Activated naive CD8-positive, alpha-beta T cell treated with anti-CD3 and anti-CD28 coated beads, Interleukin-2, amount 50 U/mL, for 24 hours (primary cell): Measurements from ENCODE around the gene GABRP.
"Not testable (repeated sequence)": the region's sequence is repeated elsewhere in the genome, so short reads cannot be mapped to it uniquely, and the experiment has no call there.

Experiments used
- ATAC-seq: fragments of 150-1000 bp; cut with Tn5 transposase; one replicate; pipeline ENCODE4 v1.10.0; 2021
- DNase-seq: peaks from one replicate; pipeline ENCODE4 v3.0.0; 2021
- H3K27ac Mint-ChIP-seq: one replicate; pipeline ENCODE4 v1.8.0; 2021; ENCODE audit warnings: mild to moderate bottlenecking, mixed read lengths
- H3K27me3 Mint-ChIP-seq: one replicate; pipeline ENCODE4 v1.8.0; 2021; ENCODE audit warnings: mixed read lengths
- H3K36me3 Mint-ChIP-seq: one replicate; pipeline ENCODE4 v1.8.0; 2021; ENCODE audit warnings: low read depth, mixed read lengths
- H3K4me1 Mint-ChIP-seq: one replicate; pipeline ENCODE4 v1.8.0; 2021; ENCODE audit warnings: mixed read lengths
- H3K4me3 Mint-ChIP-seq: one replicate; pipeline ENCODE4 v1.8.0; 2021; ENCODE audit warnings: mild to moderate bottlenecking, moderate library complexity, mixed read lengths
- H3K9me3 Mint-ChIP-seq: one replicate; pipeline ENCODE4 v1.8.0; 2021; ENCODE audit warnings: mixed read lengths

The GABRP gene

DNA sequence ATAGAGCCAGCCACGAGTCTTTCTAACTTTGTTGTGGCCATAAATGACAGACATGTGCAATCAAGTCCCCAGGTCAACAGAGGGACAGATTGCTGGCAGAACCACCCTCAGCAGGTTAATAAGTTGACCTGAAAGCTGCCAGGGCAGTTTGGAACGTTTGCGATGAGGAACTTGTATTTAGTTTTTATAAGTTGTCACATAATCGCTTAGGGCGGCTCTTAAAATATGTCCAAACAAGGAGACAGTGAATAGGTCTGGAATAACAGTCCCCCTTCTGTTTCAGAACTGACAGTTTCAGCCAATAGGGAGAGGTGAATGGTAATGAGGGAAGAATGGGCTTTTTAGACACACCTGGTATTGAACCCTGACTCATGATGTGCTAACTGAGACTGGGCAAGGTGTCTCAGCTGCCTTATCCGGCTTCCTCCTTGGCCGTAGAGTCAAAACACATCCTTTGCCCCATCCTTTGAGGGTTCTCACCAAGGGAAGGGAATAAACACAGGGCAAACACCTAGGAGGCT is 33.6 kb upstream of the GABRP start:
- ATAC-seq = no peak
- no peak for DNase-seq
- Mint-ChIP-seq H3K9me3 (no peaks in the 10 kb centered on the region), H3K27me3 (peaks cover 22% of the 10 kb centered on the region), H3K4me3 (no peak overlapping the region), H3K36me3 (no peaks in the 10 kb centered on the region), H3K4me1 (no peaks in the 10 kb centered on the region), H3K27ac (no peak overlapping the region)

DNA sequence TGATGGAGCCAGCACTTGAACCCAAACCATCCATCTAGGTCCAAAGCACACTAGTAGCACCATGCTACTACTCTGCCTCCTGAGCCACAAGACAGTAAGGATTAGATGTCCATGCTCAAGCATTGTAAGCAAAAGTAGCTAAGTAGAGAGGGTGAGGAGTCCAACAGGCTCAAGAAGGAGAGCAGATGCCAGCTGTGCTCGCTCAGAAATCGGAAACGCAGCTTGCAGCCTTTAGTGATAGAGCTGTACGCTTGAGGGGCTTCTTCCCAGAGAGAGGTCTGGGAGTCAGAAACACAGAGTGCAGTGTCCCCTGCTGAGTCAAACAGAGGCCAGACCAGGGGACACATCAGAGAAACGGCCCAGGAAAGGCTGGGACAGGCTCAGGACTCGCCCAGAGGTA is 32.7 kb upstream of the GABRP start:
- Mint-ChIP-seq H3K27ac (no peak overlapping the region), H3K4me1 (no peaks in the 10 kb centered on the region), H3K36me3 (no peaks in the 10 kb centered on the region), H3K27me3 (peaks cover 17% of the 10 kb centered on the region), H3K9me3 (no peaks in the 10 kb centered on the region), H3K4me3 (no peak overlapping the region)
- ATAC-seq = no peak
- DNase-seq = no peak

DNA sequence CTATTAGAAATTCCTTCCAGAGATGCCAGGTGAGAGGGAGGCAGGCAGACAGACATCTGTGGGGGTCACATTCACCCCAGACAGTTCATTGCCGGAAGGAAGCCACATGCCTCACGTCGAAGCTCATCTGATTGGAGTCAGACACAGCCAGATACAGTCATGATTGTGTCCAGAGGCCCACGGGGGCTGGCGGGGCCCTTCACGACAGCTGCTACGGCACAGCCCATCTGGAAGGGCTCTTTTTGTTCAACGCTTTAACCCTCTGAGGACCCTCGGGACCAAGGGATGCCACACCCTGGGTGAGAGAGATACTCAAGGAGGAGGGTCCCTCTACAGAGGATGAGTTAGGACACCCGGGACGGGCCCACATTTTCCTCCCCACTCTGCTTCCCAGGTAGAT is 31.9 kb upstream of the GABRP start:
- DNase-seq (no peak), ATAC-seq (no peak)
- no peaks in the 10 kb centered on the region for H3K4me1 Mint-ChIP-seq
- no peaks in the 10 kb centered on the region for H3K36me3 Mint-ChIP-seq
- H3K27ac Mint-ChIP-seq = no peak overlapping the region
- H3K4me3 Mint-ChIP-seq = no peak overlapping the region
- H3K9me3 Mint-ChIP-seq = no peaks in the 10 kb centered on the region
- peaks cover 15% of the 10 kb centered on the region for H3K27me3 Mint-ChIP-seq

DNA sequence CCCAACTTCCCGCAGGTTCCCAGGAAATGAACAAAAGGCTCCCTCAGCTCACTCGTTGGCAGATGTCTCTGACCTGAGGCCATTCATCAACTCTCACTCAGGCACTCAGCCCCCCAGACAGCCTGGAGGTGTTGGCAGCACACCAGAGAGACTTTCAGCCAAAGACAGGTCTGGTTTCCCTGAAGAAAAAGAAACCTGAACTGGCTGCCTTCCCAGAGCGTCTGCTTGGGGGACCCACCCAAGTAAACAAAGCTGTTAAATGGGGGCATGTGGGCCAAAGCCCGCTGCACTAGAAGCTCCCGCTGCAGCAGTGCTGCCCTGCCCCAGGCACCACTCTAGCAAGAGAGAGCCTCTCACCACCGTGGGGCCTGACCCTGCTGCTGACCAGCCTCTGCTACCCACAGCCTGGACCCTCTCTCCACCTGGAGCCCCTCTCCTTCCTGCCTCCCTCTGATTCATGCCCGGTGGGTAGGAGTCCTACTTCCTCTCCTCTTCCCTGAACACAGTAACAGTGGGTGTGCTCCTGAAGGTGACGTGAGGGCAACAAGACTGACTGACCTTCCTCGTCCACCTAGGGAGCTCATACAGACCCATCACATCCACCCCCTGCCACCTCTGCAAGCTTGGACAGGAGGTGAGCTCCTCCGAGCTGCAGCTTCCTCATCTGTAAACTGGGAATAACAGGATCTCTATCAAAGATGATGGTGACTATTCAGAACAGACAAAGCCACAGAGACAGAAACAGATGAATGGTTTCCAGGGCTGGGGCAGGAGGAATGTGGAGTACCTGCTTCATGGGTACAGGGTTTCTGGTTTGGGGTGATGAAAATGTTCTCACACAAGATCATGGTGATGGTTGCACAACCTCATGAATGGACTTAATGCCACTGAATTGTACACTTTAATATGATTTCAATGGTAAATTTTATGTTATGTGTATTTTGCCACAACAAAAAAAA is 31.0 kb upstream of the GABRP start:
- Mint-ChIP-seq H3K27me3 (peaks cover 11% of the 10 kb centered on the region), H3K9me3 (no peaks in the 10 kb centered on the region), H3K4me1 (no peaks in the 10 kb centered on the region), H3K36me3 (no peaks in the 10 kb centered on the region), H3K27ac (no peak overlapping the region), H3K4me3 (no peak overlapping the region)
- no peak for DNase-seq
- no peak for ATAC-seq

DNA sequence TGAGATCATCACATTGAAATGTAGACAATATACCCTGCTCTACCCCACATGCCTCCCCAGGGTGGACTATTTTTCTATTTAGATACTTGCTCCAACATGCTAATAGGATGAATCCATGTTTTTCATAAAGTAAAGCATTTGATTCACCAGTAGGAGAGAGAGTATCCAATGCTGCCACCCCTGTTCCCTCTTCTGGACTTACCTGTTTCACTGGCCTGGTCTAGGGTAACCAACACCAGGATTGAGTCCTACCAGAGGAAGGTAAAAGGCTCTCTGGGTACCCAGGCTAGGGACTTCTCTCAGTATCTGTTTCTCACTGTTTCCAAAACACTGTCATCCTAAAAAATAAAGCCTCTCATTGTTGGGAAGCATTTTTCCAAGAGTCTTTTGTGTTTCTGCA is 30.2 kb upstream of the GABRP start:
- Mint-ChIP-seq H3K27me3 (peaks cover 8% of the 10 kb centered on the region), H3K4me1 (no peaks in the 10 kb centered on the region), H3K27ac (no peak overlapping the region), H3K36me3 (no peaks in the 10 kb centered on the region), H3K9me3 (no peaks in the 10 kb centered on the region), H3K4me3 (no peak overlapping the region)
- ATAC-seq (no peak), DNase-seq (no peak)

DNA sequence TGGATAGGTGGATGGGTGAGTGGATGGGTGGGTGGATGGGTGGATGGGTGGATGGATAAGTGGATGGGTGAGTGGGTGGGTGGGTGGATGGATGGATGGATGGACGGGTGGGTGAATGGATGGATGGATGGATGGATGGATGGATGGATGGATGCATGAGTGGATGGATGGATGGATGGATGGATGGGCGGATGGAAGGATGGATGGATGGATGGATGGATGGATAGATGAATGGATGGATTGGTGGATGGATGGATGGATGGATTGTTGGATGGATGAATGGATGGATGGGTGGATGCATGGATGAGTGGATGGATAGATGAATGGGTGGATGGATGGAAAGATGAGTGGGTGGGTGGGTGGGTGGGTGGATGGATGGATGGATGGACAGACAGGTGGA is 29.0 kb upstream of the GABRP start:
- not testable (repeated sequence) for H3K36me3 Mint-ChIP-seq, H3K27ac Mint-ChIP-seq, H3K9me3 Mint-ChIP-seq, ATAC-seq, H3K27me3 Mint-ChIP-seq, DNase-seq, H3K4me1 Mint-ChIP-seq, H3K4me3 Mint-ChIP-seq

DNA sequence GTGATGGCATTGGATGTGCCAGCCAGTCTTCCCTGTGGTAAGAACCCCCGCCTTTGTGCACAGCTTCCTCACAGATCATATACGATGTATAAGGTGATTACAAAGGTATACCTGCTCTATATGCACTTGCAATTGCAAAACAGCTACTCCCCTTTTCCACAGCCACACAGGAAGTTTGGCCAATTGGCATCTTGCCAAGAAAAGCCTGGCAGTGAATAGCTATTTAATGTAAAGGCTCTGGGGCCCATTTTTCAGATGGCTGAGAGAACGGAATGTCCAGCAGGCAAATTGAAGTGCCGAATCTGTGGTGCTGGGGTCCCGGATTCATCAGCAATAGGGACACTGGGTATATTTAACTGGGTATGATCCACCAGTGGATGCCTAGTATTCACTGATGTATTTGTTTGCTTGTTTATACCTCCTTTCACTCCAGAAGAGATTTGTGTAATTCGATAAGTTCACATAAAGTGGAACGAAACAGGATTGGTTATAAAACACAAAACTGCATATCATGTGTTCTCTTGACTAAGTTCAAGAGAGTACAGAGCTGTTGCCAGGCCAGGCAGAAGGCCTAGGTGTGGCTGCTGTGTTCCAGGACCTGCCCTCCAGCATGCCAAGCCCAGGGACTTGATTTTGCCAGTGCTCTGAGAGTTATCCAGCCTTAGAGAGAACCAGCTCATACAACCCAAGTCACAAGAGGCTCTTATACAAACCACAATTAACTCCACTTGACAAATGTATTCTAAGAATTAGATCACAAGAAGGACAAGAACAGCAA is 27.7 kb upstream of the GABRP start:
- Mint-ChIP-seq H3K27me3 (no peaks in the 10 kb centered on the region), H3K27ac (no peak overlapping the region), H3K4me3 (no peak overlapping the region), H3K9me3 (no peaks in the 10 kb centered on the region), H3K4me1 (no peaks in the 10 kb centered on the region), H3K36me3 (no peaks in the 10 kb centered on the region)
- ATAC-seq (no peak), DNase-seq (no peak)

DNA sequence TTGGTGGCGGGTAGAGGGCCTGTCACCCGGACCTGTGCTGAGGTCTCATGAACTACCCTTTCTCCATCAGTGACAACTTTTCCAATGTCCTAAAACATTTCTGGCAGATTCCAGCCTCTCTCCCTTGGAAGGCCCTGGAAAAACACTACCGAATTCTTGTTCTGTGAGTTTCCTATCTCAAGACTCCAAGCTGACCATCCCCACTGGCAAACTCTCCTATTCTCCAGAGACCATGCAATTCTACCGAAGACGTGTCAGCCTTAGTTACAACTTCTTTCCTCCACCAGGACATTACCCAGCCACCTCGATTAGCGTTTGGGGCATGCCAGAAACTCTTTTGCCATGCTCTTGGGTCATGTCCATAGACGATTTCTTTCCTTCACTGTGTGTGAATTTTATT is 26.8 kb upstream of the GABRP start:
- DNase-seq = no peak
- no peak for ATAC-seq
- no peaks in the 10 kb centered on the region for H3K4me1 Mint-ChIP-seq
- no peak overlapping the region for H3K27ac Mint-ChIP-seq
- no peaks in the 10 kb centered on the region for H3K27me3 Mint-ChIP-seq
- H3K4me3 Mint-ChIP-seq = no peak overlapping the region
- H3K36me3 Mint-ChIP-seq = no peaks in the 10 kb centered on the region
- no peaks in the 10 kb centered on the region for H3K9me3 Mint-ChIP-seq

DNA sequence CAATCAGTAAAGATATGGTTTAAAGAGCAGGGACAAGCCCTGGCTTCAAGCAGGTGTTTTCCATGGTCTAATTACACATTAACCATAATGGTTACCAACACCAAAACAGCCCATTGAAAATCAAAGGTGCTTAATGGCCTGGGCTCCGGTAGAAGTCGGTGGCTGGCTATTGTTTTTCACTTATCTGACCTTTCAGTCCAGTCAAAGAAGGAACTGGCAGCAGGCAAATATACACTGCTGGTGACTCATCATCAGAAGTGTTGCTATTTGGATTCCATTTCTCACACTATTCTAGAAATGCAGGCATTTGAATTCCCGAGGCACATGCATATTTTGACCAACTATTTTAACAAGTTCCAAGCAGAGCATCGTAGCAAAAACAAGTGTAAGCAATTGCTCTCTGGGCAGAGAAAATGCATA is 26.3 kb upstream of the GABRP start:
- Mint-ChIP-seq H3K36me3 (no peaks in the 10 kb centered on the region), H3K4me3 (no peak overlapping the region), H3K27me3 (no peaks in the 10 kb centered on the region), H3K9me3 (no peaks in the 10 kb centered on the region), H3K4me1 (no peaks in the 10 kb centered on the region), H3K27ac (no peak overlapping the region)
- no peak for DNase-seq
- ATAC-seq = no peak

DNA sequence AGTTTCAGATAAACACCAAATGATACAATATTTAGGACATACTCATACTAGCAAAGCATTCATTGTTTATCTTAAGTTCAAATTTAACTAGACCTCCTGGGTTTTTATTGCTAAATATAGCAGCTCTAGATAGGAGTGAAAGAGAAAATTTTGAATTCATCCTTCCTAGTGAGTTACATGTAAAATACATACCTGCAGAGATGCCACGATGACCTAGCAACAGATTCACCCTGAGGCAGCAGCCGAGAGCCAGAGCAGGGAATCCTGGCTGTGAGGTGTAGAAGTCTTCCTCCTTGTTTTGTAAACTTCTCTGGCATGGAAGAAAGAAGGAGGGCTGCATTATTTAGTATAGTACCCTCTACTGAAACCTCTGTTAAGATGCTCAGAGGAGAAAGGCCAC is 25.9 kb upstream of the GABRP start:
- Mint-ChIP-seq H3K4me1 (no peaks in the 10 kb centered on the region), H3K9me3 (no peaks in the 10 kb centered on the region), H3K27ac (no peak overlapping the region), H3K36me3 (no peaks in the 10 kb centered on the region), H3K27me3 (no peaks in the 10 kb centered on the region), H3K4me3 (no peak overlapping the region)
- no peak for DNase-seq
- no peak for ATAC-seq

DNA sequence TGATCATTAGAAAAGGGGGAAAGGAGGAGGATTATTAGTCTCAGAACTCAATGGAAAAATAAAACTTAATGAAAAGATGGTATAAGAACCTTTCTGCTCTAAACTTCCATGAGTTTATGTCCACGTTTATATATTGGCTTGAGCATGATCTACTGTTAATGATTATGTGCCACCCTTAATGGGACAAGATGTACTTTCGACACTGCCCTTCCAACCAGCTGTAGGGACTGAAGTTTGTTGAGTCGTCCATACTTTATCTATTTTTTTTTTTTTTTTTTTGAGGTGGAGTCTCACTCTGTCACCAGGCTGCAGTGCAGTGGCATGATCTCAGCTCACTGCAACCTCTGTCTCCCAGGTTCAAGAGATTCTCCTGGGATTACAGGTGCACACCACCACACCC is 25.0 kb upstream of the GABRP start:
- Mint-ChIP-seq H3K27ac (no peak overlapping the region), H3K36me3 (no peaks in the 10 kb centered on the region), H3K27me3 (no peaks in the 10 kb centered on the region), H3K4me1 (no peaks in the 10 kb centered on the region), H3K4me3 (no peak overlapping the region), H3K9me3 (no peaks in the 10 kb centered on the region)
- ATAC-seq (no peak), DNase-seq (no peak)

DNA sequence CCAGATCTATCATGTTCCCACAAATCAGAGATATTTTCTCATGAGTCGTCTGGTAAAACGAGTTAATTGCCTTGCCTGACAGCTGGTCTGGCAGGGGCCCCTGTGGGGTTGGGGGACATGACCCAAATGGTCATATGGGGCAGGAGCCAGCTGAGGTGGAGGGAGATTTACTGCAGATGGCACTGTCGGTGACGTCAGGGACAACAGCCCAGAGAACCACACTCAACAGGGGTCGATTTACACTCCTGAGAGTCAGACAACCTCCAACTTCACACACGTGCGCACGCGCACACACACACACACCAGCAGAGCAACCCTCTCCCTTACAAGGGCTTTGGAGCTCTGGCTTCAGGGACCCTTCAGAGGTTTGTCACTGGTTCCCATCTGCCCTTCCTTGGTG is 23.4 kb upstream of the GABRP start:
- ATAC-seq (no peak), DNase-seq (no peak)
- no peak overlapping the region for H3K27ac Mint-ChIP-seq
- H3K4me3 Mint-ChIP-seq = no peak overlapping the region
- H3K36me3 Mint-ChIP-seq = no peaks in the 10 kb centered on the region
- H3K27me3 Mint-ChIP-seq = no peaks in the 10 kb centered on the region
- no peaks in the 10 kb centered on the region for H3K4me1 Mint-ChIP-seq
- no peaks in the 10 kb centered on the region for H3K9me3 Mint-ChIP-seq

DNA sequence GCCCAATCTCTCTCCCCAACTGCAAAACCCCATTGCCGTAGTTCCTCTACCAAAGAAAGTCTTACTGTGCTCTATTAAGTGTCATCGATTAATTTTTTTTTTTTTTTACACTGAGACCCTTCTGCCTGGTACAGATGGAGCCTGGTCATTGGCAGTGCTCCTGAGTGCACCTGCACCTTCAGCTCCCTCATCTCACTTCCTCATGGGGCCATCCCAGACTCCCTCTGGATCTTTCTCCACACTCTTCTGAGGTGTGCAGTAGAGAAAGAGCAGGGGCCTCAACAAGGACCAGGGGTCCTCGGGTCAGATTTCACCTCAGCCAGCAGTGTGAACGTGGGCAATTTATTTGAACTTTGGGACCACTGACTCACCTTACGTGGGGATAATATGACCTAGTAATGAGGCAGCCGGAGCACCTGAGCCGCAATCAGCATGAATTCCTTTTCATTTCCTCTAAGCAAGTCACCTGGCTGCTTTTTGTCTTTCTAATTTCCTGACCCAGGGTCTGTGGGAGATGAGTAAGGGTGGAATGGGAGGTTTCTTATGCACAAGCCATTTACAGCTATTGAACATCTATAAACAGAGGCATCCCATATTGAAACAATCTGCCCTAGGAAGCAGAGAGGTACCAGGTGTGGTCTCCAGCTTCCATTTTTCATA is 22.3 kb upstream of the GABRP start:
- no peaks in the 10 kb centered on the region for H3K4me1 Mint-ChIP-seq
- H3K9me3 Mint-ChIP-seq = no peaks in the 10 kb centered on the region
- ATAC-seq = no peak
- H3K36me3 Mint-ChIP-seq = no peaks in the 10 kb centered on the region
- no peak for DNase-seq
- H3K4me3 Mint-ChIP-seq = no peak overlapping the region
- H3K27me3 Mint-ChIP-seq = no peaks in the 10 kb centered on the region
- no peak overlapping the region for H3K27ac Mint-ChIP-seq

DNA sequence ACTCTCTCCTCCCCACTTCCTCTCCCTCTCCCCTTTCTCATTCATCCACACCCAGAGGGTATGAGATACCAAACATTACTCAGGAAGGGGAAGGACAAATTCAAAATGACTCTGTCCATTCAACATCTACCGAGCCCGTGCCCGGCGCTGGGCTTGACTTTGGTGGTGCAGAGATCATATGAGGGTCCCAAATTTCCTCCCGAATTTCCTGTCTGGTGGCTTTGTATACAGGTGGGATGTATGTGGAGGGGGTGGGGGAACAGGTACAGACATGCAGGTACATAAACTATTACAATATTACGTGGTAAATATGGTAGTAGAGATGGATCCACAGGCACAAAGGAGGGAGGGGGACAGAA is 21.8 kb upstream of the GABRP start:
- Mint-ChIP-seq H3K9me3 (no peaks in the 10 kb centered on the region), H3K27me3 (no peaks in the 10 kb centered on the region), H3K4me1 (no peaks in the 10 kb centered on the region), H3K36me3 (no peaks in the 10 kb centered on the region), H3K4me3 (no peak overlapping the region), H3K27ac (no peak overlapping the region)
- ATAC-seq (no peak), DNase-seq (no peak)

DNA sequence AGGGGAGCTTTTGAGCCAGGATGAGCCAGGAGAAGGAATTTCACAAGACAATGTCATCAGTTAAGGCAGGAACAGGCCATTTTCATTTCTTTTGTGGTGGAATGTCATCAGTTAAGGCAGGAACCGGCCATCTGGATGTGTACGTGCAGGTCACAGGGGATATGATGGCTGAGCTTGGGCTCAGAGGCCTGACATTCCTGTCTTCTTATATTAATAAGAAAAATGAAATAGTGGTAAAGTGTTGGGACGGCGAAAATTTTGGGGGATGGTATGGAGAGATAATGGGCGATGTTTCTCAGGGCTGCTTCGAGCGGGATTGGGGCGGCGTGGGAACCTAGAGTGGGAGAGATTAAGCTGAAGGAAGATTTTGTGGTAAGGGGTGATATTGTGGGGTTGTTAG is 21.2 kb upstream of the GABRP start:
- not testable (repeated sequence) for H3K4me3 Mint-ChIP-seq, H3K36me3 Mint-ChIP-seq, H3K4me1 Mint-ChIP-seq, H3K27ac Mint-ChIP-seq, ATAC-seq, H3K9me3 Mint-ChIP-seq, H3K27me3 Mint-ChIP-seq, DNase-seq
